Caco-2 (cell line): ENCODE measurements around the gene MAP3K13. TPM values are rescaled to one million over a fixed set of nuclear protein-coding genes. Genes with fewer than 3 reads are reported as not detected.
A peak's percentile ranks its signal among the peaks of the same experiment; 100 is the strongest.

Experiments
- BruUV-seq: library from RNA; stranded (reverse); fragments of 400-500 nt; replicated peaks from 2 replicates; lab custom pipeline; 2021; lab: Mats Ljungman, UMichigan
- CTCF ChIA-PET: fragments of 300-600 bp; sonication (Branson Sonifier 250); formaldehyde crosslinking; loops from one replicate; lab custom pipeline; 2022; ENCODE audit warnings: antibody characterized with exemption; lab: Charles Lee
- POLR2A ChIA-PET: fragments of 300-600 bp; sonication (Branson Sonifier 250); formaldehyde crosslinking; loops from one replicate; lab custom pipeline; 2022; ENCODE audit warnings: antibody characterized with exemption; lab: Charles Lee
- DNase-seq, 2 experiments: peaks; one replicate each; pipeline versions ENCODE4 v3.0.0 to v3.0.0-alpha.2; 2020 to 2022
- H3K27me3 ChIP-seq: replicated peaks from 2 replicates; pipeline ENCODE4 v1.6.0; 2011; ENCODE audit warnings: low read length; ENCODE audit not compliant: control insufficient read depth, insufficient read depth
- H3K36me3 ChIP-seq: 2 replicates; pipeline ENCODE4 v1.5.1; 2011; ENCODE audit warnings: low read length; ENCODE audit not compliant: control insufficient read depth, insufficient read depth
- H3K4me1 ChIP-seq: fragments of 250-450 bp; sonication (Bioruptor Pico); 2 replicates; pipeline ENCODE4 v1.5.1; 2020; ENCODE audit warnings: mild to moderate bottlenecking
- H3K4me3 ChIP-seq: 2 replicates; pipeline ENCODE4 v1.5.1; 2011; ENCODE audit warnings: low read depth, mild to moderate bottlenecking, control low read depth, low read length
- H3K9me3 ChIP-seq: fragments of 250-450 bp; sonication (Bioruptor Pico); 2 replicates; pipeline ENCODE4 v1.5.1; 2020; ENCODE audit warnings: mild to moderate bottlenecking, moderate library complexity
- H3K27ac Mint-ChIP-seq: one replicate; pipeline ENCODE4 v1.8.0; 2022; ENCODE audit warnings: mixed read lengths; ENCODE audit not compliant: unreplicated experiment
- H3K27me3 Mint-ChIP-seq: one replicate; pipeline ENCODE4 v1.8.0; 2022; ENCODE audit warnings: mixed read lengths; ENCODE audit not compliant: insufficient read depth, unreplicated experiment
- H3K36me3 Mint-ChIP-seq: one replicate; pipeline ENCODE4 v1.8.0; 2022; ENCODE audit warnings: mild to moderate bottlenecking, mixed read lengths; ENCODE audit not compliant: insufficient read depth, unreplicated experiment
- H3K4me1 Mint-ChIP-seq: one replicate; pipeline ENCODE4 v1.8.0; 2022; ENCODE audit warnings: low read depth, mixed read lengths; ENCODE audit not compliant: unreplicated experiment
- H3K4me3 Mint-ChIP-seq: one replicate; pipeline ENCODE4 v1.8.0; 2022; ENCODE audit warnings: mild to moderate bottlenecking, moderate library complexity, mixed read lengths; ENCODE audit not compliant: unreplicated experiment
- H3K9me3 Mint-ChIP-seq: one replicate; pipeline ENCODE4 v1.8.0; 2022; ENCODE audit warnings: mixed read lengths; ENCODE audit not compliant: unreplicated experiment
- CTCF ChIP-seq, 2 experiments: fragments of 200-600 bp in 1 of 2; IDR thresholded peaks; 1 replicate in 1 of 2; 2 replicates in 1 of 2; pipeline versions ENCODE4 v1.5.1 to v1.8.0; 2011 to 2022; ENCODE audit warnings: antibody characterized with exemption in 1 of 2, control low read depth in 1 of 2, inconsistent platforms in 1 of 2, low read depth in 1 of 2, low read length in 1 of 2, mild to moderate bottlenecking in 1 of 2, moderate library complexity in 1 of 2; ENCODE audit not compliant: insufficient read depth in 1 of 2, severe bottlenecking in 1 of 2, unreplicated experiment in 1 of 2
- intact Hi-C: fragments of 100-400 bp; cut with micrococcal nuclease; formaldehyde crosslinking; loops from one replicate; pipeline ENCODE4 v1.10.0; 2022; ENCODE audit not compliant: unreplicated experiment
- total RNA-seq: library from RNA; stranded (reverse); gene quantifications from 2 replicates; pipeline ENCODE4 v1.2.3, GENCODE V29; 2022

The MAP3K13 gene
- total RNA-seq, 1 experiment from 2014 or later = 20.1 TPM

- Mint-ChIP-seq H3K27me3 (no peaks in the 10 kb centered on the region), H3K4me3 (no peak overlapping the region), H3K9me3 (no peaks in the 10 kb centered on the region), H3K27ac (no peak overlapping the region), H3K4me1 (no peaks in the 10 kb centered on the region), H3K36me3 (peaks cover 8% of the 10 kb centered on the region)
- H3K4me3 ChIP-seq = no peak overlapping the region
- no peaks in the 10 kb centered on the region for H3K27me3 ChIP-seq
- TF ChIP-seq CTCF (IDR thresholded peaks at IDR 0.05; ENCODE audit: insufficient read depth in 1 of 2, low read depth in 1 of 2, low read length in 1 of 2, severe bottlenecking in 1 of 2, unreplicated experiment in 1 of 2) = no peak
- BruUV-seq = no TSS peak
- DNase-seq = no peak
- H3K36me3 ChIP-seq = no peaks in the 10 kb centered on the region
- H3K9me3 ChIP-seq = no peaks in the 10 kb centered on the region
- CTCF ChIA-PET = no interaction called here
- no peaks in the 10 kb centered on the region for H3K4me1 ChIP-seq
- POLR2A ChIA-PET = no interaction called here
- intact Hi-C loops = no loop called here
Observed at GRCh38 chr3:185457376-185457775, 94.4 kb downstream of the MAP3K13 start.

- Histone ChIP-seq H3K9me3 (no peaks in the 10 kb centered on the region), H3K27me3 (no peaks in the 10 kb centered on the region), H3K4me3 (no peak overlapping the region), H3K36me3 (no peaks in the 10 kb centered on the region), H3K4me1 (no peaks in the 10 kb centered on the region)
- no peak for TF ChIP-seq CTCF (IDR thresholded peaks at IDR 0.05; ENCODE audit: insufficient read depth in 1 of 2, low read depth in 1 of 2, low read length in 1 of 2, severe bottlenecking in 1 of 2, unreplicated experiment in 1 of 2)
- DNase-seq = no peak
- Mint-ChIP-seq H3K4me3 (no peak overlapping the region), H3K36me3 (peaks cover 11% of the 10 kb centered on the region), H3K4me1 (no peaks in the 10 kb centered on the region), H3K27me3 (no peaks in the 10 kb centered on the region), H3K27ac (no peak overlapping the region), H3K9me3 (no peaks in the 10 kb centered on the region)
- BruUV-seq = no TSS peak
- intact Hi-C loops = loop anchor here (1.0 to 5.0 kb wide), 4 partner anchors 38 to 117 kb away; partner anchors contain the start of gene TMEM41A
- CTCF ChIA-PET = interaction anchor here (0.9 to 1.9 kb wide), 4 partner anchors 20 to 114 kb away, joined by 3 to 14 read pairs (median 5); no protein-coding TSS in a partner anchor
- POLR2A ChIA-PET = no interaction called here
Observed at GRCh38 chr3:185460309-185460708, 97.4 kb downstream of the MAP3K13 start.

- ChIA-PET POLR2A (no interaction called here), CTCF (interaction anchor here (0.9 to 1.9 kb wide), 6 partner anchors 20 to 125 kb away, joined by 3 to 14 read pairs (median 4); partner anchors contain the start of genes SENP2 and TMEM41A)
- Histone ChIP-seq H3K4me1 (no peaks in the 10 kb centered on the region), H3K4me3 (no peak overlapping the region), H3K27me3 (no peaks in the 10 kb centered on the region), H3K36me3 (no peaks in the 10 kb centered on the region), H3K9me3 (no peaks in the 10 kb centered on the region)
- Mint-ChIP-seq H3K9me3 (no peaks in the 10 kb centered on the region), H3K4me1 (no peaks in the 10 kb centered on the region), H3K36me3 (peaks cover 11% of the 10 kb centered on the region), H3K27ac (no peak overlapping the region), H3K27me3 (no peaks in the 10 kb centered on the region), H3K4me3 (no peak overlapping the region)
- intact Hi-C loops = loop anchor here (1.0 to 5.0 kb wide), 4 partner anchors 38 to 116 kb away; partner anchors contain the start of gene TMEM41A
- peak in 1 of 2 experiments; percentile 34 for DNase-seq
- TF ChIP-seq CTCF (IDR thresholded peaks at IDR 0.05; ENCODE audit: insufficient read depth in 1 of 2, low read depth in 1 of 2, low read length in 1 of 2, severe bottlenecking in 1 of 2, unreplicated experiment in 1 of 2) = peak; percentile 25 to 33
- no TSS peak for BruUV-seq
Observed at GRCh38 chr3:185460719-185461350, 97.9 kb downstream of the MAP3K13 start.
